GM23248 (cell line): ENCODE data around the gene NGEF.

Experiments
- EZH2 ChIP-seq: fragments of 200-600 bp; sonication (generic); IDR thresholded peaks from 2 replicates; pipeline ENCODE4 v1.6.1; 2018; ENCODE audit warnings: antibody characterized with exemption, mild to moderate bottlenecking; ENCODE audit not compliant: insufficient read depth, poor library complexity, severe bottlenecking
- EZH2phosphoT487 ChIP-seq: fragments of 200-600 bp; sonication (generic); IDR thresholded peaks from 2 replicates; pipeline ENCODE4 v1.6.1; 2018; ENCODE audit warnings: antibody characterized with exemption, moderate library complexity, mild to moderate bottlenecking, low read depth; ENCODE audit not compliant: insufficient read depth

- TF ChIP-seq EZH2phosphoT487 (no peak), EZH2 (no peak)
These were observed 15.0 kb downstream of the NGEF start for GRCh38 chr2:232997749-232998665.
